Measurements from ENCODE around the gene IGFBP2.
"Not testable (repeated sequence)": the region's sequence is repeated elsewhere in the genome, so short reads cannot be mapped to it uniquely, and the experiment has no call there.

The IGFBP2 gene

GRCh38 chr2:216632952-216633615, at the start of gene IGFBP2:
Gene IGFBP2 (plus strand): TSS chr2:216633420. CDS start chr2:216633524, 104 bp downstream.
- peak; percentile 80 for DNase-seq (ENCODE audit: low read depth)

- no peak for DNase-seq (ENCODE audit: low read depth)
Measured at GRCh38 chr2:216583606-216584005, 49.6 kb upstream of the IGFBP2 start.

GRCh38 chr2:216584112-216584511, 49.1 kb upstream of the IGFBP2 start:
- DNase-seq (ENCODE audit: low read depth): no peak

GRCh38 chr2:216585441-216585840, 47.8 kb upstream of the IGFBP2 start:
- no peak for DNase-seq (ENCODE audit: low read depth)

- DNase-seq (ENCODE audit: low read depth): no peak
Measured at GRCh38 chr2:216588861-216589710, 44.1 kb upstream of the IGFBP2 start.

- DNase-seq (ENCODE audit: low read depth): no peak
Measured at GRCh38 chr2:216589791-216590190, 43.4 kb upstream of the IGFBP2 start.

GRCh38 chr2:216590780-216591179, 42.4 kb upstream of the IGFBP2 start:
- peak; percentile 57 for DNase-seq (ENCODE audit: low read depth)

GRCh38 chr2:216591480-216591879, 41.7 kb upstream of the IGFBP2 start:
- DNase-seq (ENCODE audit: low read depth): no peak

- peak; percentile 39 for DNase-seq (ENCODE audit: low read depth)
Measured at GRCh38 chr2:216594081-216594480, 39.1 kb upstream of the IGFBP2 start.

GRCh38 chr2:216596236-216596979, 36.8 kb upstream of the IGFBP2 start:
- DNase-seq (ENCODE audit: low read depth): peak; percentile 81

GRCh38 chr2:216596980-216597509, 36.2 kb upstream of the IGFBP2 start:
- DNase-seq (ENCODE audit: low read depth): no peak

- DNase-seq (ENCODE audit: low read depth): not testable (repeated sequence)
Measured at GRCh38 chr2:216597825-216598224, 35.4 kb upstream of the IGFBP2 start.

GRCh38 chr2:216601632-216602409, 31.4 kb upstream of the IGFBP2 start:
- no peak for DNase-seq (ENCODE audit: low read depth)

GRCh38 chr2:216603010-216603883, 30.0 kb upstream of the IGFBP2 start:
- DNase-seq (ENCODE audit: low read depth): peak; percentile 22

GRCh38 chr2:216603884-216604245, 29.4 kb upstream of the IGFBP2 start:
- DNase-seq (ENCODE audit: low read depth): no peak

- DNase-seq (ENCODE audit: low read depth): no peak
Measured at GRCh38 chr2:216604458-216604857, 28.8 kb upstream of the IGFBP2 start.

GRCh38 chr2:216606551-216607276, 26.5 kb upstream of the IGFBP2 start:
- DNase-seq (ENCODE audit: low read depth): no peak

- DNase-seq (ENCODE audit: low read depth): no peak
Measured at GRCh38 chr2:216607277-216607560, 26.0 kb upstream of the IGFBP2 start.

GRCh38 chr2:216608525-216608924, 24.7 kb upstream of the IGFBP2 start:
- DNase-seq (ENCODE audit: low read depth): no peak
